ENCODE data around the gene RERE.

- TF ChIP-seq, protein P1, sequence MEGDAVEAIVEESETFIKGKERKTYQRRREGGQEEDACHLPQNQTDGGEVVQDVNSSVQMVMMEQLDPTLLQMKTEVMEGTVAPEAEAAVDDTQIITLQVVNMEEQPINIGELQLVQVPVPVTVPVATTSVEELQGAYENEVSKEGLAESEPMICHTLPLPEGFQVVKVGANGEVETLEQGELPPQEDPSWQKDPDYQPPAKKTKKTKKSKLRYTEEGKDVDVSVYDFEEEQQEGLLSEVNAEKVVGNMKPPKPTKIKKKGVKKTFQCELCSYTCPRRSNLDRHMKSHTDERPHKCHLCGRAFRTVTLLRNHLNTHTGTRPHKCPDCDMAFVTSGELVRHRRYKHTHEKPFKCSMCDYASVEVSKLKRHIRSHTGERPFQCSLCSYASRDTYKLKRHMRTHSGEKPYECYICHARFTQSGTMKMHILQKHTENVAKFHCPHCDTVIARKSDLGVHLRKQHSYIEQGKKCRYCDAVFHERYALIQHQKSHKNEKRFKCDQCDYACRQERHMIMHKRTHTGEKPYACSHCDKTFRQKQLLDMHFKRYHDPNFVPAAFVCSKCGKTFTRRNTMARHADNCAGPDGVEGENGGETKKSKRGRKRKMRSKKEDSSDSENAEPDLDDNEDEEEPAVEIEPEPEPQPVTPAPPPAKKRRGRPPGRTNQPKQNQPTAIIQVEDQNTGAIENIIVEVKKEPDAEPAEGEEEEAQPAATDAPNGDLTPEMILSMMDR (IDR thresholded peaks at IDR 0.05): no peak
- TF ChIP-seq POLR2AphosphoS5 (IDR thresholded peaks at IDR 0.05; ENCODE audit: insufficient read depth in 1 of 2, low read depth in 1 of 2) (no peak), POLR2A (IDR thresholded peaks at IDR 0.05) (no peak)
These were observed 135.5 kb downstream of the RERE start for GRCh38 chr1:8681911-8682310.
